Lung (tissue), 12 donors: Measurements from ENCODE around the gene KCNG2. TPM values are rescaled to one million over a fixed set of nuclear protein-coding genes. Genes with fewer than 3 reads are reported as not detected.

ENCODE experiments used
- ATAC-seq: fragments of 200-7000 bp; cut with Tn5 transposase; one replicate; pipeline ENCODE4 v1.9.1; 2020; ENCODE audit warnings: moderate number of reproducible peaks; ENCODE audit not compliant: insufficient read depth, low FRiP score
- DNase-seq, 3 donors: peaks; one replicate each; pipeline ENCODE4 v3.0.0-alpha.2; 2013 to 2017
- H3K27ac ChIP-seq, 2 donors: one replicate each; pipeline ENCODE4 v1.5.1; 2013; ENCODE audit warnings: mild to moderate bottlenecking in 2 of 2, moderate library complexity in 2 of 2, control low read depth in 1 of 2, inconsistent platforms in 1 of 2, low read depth in 1 of 2, low read length in 1 of 2
- H3K27me3 ChIP-seq, 3 donors: one replicate each; pipeline ENCODE4 v1.5.1; 2013; ENCODE audit warnings: low read length in 2 of 3; ENCODE audit not compliant: control insufficient read depth in 3 of 3, insufficient read depth in 3 of 3
- H3K36me3 ChIP-seq, 4 donors: one replicate each; pipeline ENCODE4 v1.5.1; 2013; ENCODE audit warnings: low read length in 4 of 4, mild to moderate bottlenecking in 1 of 4, moderate library complexity in 1 of 4; ENCODE audit not compliant: control insufficient read depth in 4 of 4, insufficient read depth in 4 of 4
- H3K4me1 ChIP-seq, 5 donors: one replicate each; pipeline ENCODE4 v1.5.1; 2013; ENCODE audit warnings: low read length in 5 of 5, mild to moderate bottlenecking in 2 of 5, moderate library complexity in 1 of 5; ENCODE audit not compliant: control insufficient read depth in 5 of 5, insufficient read depth in 5 of 5
- H3K4me3 ChIP-seq: one replicate; pipeline ENCODE4 v1.5.1; 2013; ENCODE audit warnings: mild to moderate bottlenecking, control low read depth, moderate library complexity
- H3K9ac ChIP-seq, 2 donors: one replicate each; pipeline ENCODE4 v1.5.1; 2013; ENCODE audit warnings: low read length in 2 of 2, control low read depth in 1 of 2; ENCODE audit not compliant: insufficient read depth in 1 of 2
- H3K9me3 ChIP-seq, 4 donors: one replicate each; pipeline ENCODE4 v1.5.1; 2013; ENCODE audit warnings: low read length in 3 of 4, mild to moderate bottlenecking in 1 of 4, moderate library complexity in 1 of 4; ENCODE audit not compliant: control insufficient read depth in 4 of 4, insufficient read depth in 3 of 4
- CTCF ChIP-seq: IDR thresholded peaks from 2 replicates; pipeline ENCODE4 v1.5.1; 2012; ENCODE audit warnings: mild to moderate bottlenecking; ENCODE audit errors: control extremely low read depth, extremely low read depth
- WGBS, 2 donors: extraction: QIAGEN DNeasy Blood & Tissue Kit; methylation state at CpG; one replicate each; pipeline ENCODE4 v1.1.7; 2013; 5-methylcytosine and 5-hydroxymethylcytosine counted together
- polyA plus RNA-seq, 2 donors: library from polyadenylated mRNA; stranded (reverse); fragments of 200-250 nt; gene quantifications; one replicate each; pipeline ENCODE4 v1.2.1, GENCODE V29; 2013
- total RNA-seq, 2 donors: library from RNA; depleted of rRNA in 1 of 2; stranded (reverse); fragments of >200 nt in 1 of 2; gene quantifications; one replicate each; pipeline ENCODE4 v1.2.1, GENCODE V29; 2014 to 2021
- donor health status: control.
- donor health status: control.
- donor health status: Bipolar disorder and iron deficiency.
- donor health status: healthy.
- donor health status: DM: yes; HTN: yes; CAD: no.

The KCNG2 gene
- total and polyA plus RNA-seq, 4 donors, result 0.16 to 1.8 (median 1.2) TPM

DNA sequence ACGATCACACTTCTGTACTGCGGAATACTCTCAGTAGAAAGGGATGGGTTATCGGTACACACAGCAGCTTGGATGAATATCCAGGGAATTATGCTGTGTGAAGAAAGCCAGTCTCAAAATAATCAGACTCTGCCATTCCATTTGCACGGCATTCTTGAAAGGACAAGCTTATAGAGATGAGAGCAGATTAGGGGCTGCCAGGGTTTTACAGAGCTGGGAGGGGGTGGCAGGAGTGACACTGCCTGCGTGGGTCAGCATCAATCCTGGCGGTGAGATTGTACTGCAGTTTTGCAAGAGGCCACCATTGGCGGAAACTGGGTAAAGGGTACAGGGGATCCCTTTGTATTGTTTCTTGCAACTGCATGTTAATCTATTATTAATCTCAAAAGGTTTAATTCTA lies 16.6 kb downstream of the KCNG2 start:
- Histone ChIP-seq H3K9ac (no peak overlapping the region), H3K36me3 (no peaks in the 10 kb centered on the region), H3K4me3 (no peak overlapping the region), H3K9me3 (peaks cover 0 to 8% (median 0%) of the 10 kb centered on the region in 4 donors), H3K27ac (no peak overlapping the region), H3K4me1 (no peaks in the 10 kb centered on the region), H3K27me3 (peaks cover 0 to 3% (median 0%) of the 10 kb centered on the region in 3 donors)
- TF ChIP-seq CTCF, result no peak
- no peak for DNase-seq
- 78 to 91% methylated on average over 7 of the region's 7 CpGs for WGBS, 2 donors
- ATAC-seq, result no peak

DNA sequence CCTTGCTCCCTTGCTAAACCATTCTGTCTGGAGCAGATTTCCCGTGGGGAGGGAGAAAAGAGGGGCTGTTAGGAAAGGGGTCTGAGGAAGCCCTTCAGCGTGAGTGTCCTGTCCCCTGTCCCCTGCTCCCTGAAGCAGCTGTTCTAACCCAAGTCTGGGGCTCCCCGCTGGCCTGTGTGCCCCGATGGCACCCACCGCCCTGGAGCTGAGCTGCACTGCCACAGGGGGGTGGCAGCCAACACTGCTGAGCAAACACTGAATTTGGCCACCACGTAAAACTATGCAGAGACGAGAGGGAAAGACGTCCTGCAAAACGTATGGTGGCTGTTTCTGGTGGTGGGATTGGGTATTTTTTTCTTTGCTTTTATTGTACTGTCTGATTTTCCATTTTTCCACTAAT lies 17.9 kb downstream of the KCNG2 start:
- H3K27me3 ChIP-seq, result peaks cover 0 to 3% (median 0%) of the 10 kb centered on the region in 3 donors
- no peaks in the 10 kb centered on the region for H3K36me3 ChIP-seq
- H3K4me1 ChIP-seq, result no peaks in the 10 kb centered on the region
- H3K4me3 ChIP-seq, result no peak overlapping the region
- peaks cover 0 to 4% (median 0%) of the 10 kb centered on the region in 4 donors for H3K9me3 ChIP-seq
- no peak for ATAC-seq
- no peak for DNase-seq
- TF ChIP-seq CTCF, result no peak
- H3K9ac ChIP-seq, result no peak overlapping the region
- 68 to 82% methylated on average over 9 of the region's 9 CpGs for WGBS, 2 donors
- no peak overlapping the region for H3K27ac ChIP-seq

- no peak for TF ChIP-seq CTCF
- Histone ChIP-seq H3K4me1 (no peaks in the 10 kb centered on the region), H3K27ac (no peak overlapping the region), H3K9ac (no peak overlapping the region), H3K9me3 (peaks cover 0 to 4% (median 0%) of the 10 kb centered on the region in 4 donors), H3K27me3 (peaks cover 0 to 3% (median 0%) of the 10 kb centered on the region in 3 donors), H3K36me3 (no peaks in the 10 kb centered on the region), H3K4me3 (no peak overlapping the region)
- ATAC-seq (no peak), DNase-seq (no peak)
- 70 to 86% methylated on average over 14 of the region's 14 CpGs for WGBS, 2 donors
These were observed 18.4 kb downstream of the KCNG2 start for GRCh38 chr18:79816092-79816491.

- no peak for ATAC-seq
- Histone ChIP-seq H3K27me3 (peaks cover 0 to 3% (median 0%) of the 10 kb centered on the region in 3 donors), H3K27ac (no peak overlapping the region), H3K9me3 (peaks cover 0 to 4% (median 0%) of the 10 kb centered on the region in 4 donors), H3K9ac (no peak overlapping the region), H3K4me3 (no peak overlapping the region), H3K36me3 (no peaks in the 10 kb centered on the region), H3K4me1 (no peaks in the 10 kb centered on the region)
- no peak for DNase-seq
- no peak for TF ChIP-seq CTCF
- 92 to 94% methylated on average over 18 of the region's 18 CpGs for WGBS, 2 donors
These were observed 19.4 kb downstream of the KCNG2 start for GRCh38 chr18:79816981-79817606.
